GM18909 (cell line): Measurements from ENCODE around the gene TTLL8.
"Not testable (repeated sequence)": the region's sequence is repeated elsewhere in the genome, so short reads cannot be mapped to it uniquely, and the experiment has no call there.

Source experiments
- ATAC-seq: cut with Tn5 transposase; IDR thresholded peaks from one replicate; pipeline ENCODE4 v1.9.1; 2021; ENCODE audit warnings: mild to moderate bottlenecking; ENCODE audit not compliant: unreplicated experiment, poor library complexity

TTLL8 gene

DNA sequence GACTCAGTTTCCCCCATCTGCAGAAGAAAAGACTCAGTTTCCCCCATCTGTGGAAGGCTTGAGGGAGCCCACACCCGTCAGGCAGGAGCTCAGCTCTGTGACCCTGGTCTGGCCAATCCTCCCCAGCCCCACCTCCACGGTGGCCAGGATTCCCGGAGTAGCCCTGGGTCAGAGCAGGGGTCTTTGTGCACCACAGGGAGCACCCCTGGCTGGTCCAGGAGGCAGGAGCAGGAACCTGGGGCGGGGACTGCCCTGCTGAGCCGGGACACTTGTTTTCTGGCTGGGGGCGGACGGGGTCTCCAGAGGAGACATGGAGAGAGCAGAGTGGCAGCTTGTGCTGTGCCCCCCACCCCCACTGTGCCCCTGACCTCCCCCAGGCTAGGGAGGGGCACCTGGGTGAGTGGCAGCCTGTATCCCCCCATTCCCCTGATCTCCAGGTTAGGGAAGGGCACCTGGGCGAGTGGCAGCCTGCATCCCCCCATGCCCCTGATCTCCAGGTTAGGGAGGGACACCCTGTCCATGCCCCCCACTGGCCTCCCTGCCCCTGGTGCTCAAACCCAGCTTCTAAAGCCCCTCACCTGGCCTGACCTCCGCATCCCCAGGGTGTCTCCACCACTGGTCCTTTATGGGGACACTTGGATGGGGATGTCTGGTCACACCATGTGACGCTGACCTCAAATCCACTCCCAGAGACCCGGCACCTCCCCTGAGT is 64.3 kb downstream of the TTLL8 start:
- ATAC-seq = no peak

DNA sequence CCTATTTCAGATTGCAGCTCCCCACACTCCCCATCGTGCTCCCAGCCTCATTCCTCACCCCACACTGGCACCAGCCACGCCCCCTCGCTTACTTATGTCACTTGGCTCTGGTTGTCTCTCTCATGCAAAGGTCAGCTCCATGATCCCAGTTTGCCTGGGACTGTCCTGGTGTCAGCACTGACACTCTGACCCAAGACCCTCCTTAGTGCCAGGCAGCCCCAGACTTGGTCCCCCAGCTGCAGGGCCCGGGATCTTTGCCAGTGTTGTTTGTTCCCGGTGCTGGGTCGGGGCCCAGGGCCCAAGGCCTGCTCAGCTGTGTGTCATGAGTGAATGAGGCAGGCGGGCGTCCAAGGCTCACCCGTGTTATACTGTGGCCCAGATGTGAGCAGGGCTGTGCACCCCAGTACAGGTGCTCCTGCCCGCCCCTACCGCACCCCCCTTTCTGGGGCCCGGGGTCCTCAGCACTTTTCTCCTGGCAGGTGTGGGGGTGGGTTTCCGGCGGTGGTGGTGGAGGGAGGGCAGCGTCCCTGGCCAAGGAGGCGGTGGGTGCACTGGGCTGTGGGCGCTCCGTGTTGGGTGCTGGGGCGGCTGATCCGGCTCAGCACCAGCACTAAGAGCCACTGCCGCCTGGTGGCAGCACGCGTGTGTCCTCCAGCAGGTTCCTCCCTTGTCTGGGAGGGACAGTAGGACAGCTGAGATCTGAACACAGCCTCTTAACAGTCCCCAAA is 65.0 kb downstream of the TTLL8 start:
- no peak for ATAC-seq

DNA sequence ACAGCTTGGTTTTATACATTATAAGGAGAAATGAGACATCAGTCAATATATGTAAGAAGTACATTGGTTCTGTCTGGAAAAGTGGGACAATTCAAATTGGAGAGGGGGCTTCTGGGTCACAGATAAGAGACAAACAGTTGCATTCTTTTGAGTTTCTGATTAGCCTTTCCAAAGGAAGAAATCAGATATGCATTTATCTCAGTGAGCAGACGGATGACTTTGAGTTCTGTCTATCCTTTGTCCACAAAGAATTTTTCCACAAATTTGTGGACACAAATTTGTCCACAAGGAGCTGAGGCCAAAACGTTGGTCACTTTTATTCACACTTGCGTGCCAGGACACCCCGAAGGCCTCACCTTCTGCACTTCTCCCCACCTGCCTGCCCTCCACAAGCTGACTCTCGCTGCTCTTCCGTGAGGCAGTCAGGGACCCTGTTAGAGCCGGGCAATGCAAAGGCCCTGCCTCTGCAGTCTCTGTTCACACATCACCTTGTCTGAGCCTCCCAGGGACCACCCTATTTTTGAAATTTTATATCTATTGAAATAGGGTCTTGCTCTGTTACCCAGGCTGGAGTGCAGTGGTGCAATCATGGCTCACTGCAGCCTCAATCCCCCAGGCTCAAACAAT is 66.1 kb downstream of the TTLL8 start:
- no peak for ATAC-seq

DNA sequence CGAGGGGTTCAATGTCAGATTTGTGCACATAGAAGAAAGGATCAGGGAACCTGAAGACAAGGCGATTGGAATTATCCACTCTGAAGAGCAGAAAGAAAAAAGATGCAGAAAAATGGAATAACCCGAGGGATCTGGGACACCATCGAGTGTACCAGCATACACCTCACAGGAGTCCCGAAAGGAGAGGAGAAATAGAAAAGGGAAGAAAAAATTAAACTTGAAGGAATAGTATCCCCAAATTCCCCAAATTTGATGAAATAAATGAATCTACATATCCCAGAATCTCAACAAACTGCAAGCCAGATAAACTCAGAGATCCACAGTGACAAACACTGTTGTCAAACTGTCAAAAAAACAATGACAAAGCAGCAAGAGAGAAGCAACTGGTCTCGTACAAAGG is 66.9 kb downstream of the TTLL8 start:
- ATAC-seq = no peak

DNA sequence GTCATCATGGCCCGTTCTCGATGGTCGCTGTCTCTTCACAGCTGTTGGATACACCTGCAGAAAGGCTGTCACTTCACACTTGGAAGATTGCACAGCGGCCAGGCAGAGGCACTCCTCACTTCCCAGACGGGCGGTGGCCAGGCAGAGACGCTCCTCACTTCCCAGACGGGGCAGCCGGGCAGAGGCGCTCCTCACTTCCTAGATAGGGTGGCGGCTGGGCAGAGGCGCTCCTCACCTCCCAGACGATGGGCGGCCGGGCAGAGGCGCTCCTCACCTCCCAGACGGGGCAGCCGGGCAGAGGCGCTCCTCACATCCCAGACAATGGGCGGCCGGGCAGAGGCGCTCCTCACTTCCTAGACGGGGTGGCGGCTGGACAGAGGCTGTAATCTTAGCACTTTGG is 68.3 kb downstream of the TTLL8 start:
- ATAC-seq = not testable (repeated sequence)

DNA sequence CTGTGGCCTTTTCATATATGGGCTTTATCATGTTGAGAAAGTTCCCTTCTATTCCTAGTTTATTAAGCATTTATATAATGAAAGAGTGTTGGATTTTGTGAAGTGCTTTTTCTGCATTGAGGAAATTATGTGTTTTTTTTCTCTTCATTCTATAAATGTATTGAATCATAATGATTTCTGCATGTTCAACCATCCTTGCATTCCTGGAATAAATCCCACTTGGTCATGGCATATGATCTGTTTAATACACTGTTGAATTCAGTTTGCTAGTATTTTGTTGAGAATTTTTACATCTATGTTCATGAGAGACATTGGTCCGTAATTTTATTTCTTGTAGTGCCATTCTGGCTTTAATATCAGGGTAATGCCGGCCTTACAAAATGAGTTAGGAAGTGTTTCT is 71.8 kb downstream of the TTLL8 start:
- ATAC-seq = no peak

DNA sequence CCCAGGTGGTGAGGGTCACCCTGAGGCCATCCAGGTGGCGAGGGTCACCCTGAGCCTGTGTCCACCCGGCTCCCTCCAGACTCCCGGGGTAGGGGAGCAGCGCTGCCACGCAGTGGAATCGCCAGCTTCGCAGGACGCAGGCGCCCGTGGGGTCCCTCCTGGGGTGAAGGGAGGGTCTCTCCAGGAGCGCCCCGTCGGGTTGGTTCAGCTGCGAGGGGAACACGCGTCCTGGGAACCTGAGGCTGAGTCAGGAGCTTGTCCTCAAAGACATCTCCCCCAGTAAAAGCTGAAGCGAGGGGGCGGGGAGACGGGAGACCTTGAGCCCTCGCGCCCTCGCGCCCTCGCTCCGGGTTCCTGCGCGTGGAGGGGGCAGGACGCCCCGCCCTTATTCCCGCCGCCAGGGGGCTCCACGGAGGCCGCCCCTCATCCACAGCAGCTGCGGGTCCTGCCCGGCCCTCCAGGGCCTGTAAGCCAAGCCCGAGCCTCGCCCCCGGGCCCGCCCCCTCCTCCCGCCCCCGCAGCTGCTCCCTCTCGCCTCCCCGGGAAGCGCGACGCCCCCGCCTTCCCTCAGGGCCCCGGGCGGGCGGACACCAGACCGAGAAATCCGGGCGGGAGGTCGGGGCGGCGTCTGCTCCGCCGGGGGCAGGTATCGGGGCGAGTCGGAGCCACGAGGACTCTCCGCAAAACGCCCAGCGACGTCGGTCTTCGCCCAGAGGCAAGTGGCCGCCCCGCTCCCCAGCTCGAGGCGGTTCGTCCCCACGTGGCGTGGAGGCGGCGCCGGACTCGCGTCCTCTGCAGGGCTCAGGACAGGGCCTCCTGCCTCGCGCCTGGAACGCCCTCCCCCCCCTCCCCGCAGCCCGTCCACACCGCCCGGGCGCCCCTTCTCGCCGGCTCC is 74.7 kb downstream of the TTLL8 start:
- no peak for ATAC-seq

DNA sequence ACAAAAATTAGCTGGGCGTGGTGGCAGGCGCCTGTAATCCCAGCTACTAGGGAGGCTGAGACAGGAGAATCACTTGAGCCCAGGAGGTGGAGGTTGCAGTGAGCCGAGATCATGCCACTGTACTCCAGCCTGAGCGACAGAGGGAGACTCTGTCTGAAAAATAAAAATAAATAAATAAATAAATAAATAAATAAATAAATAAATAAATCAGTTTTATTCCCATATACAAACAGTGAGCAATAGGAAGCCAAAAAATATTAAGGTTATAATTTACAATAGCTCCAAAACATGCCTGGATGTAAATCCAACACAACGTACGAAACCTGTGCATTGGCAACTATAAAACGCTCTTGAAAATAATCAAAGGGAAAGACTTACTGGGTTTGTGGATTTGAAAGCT is 76.3 kb downstream of the TTLL8 start:
- ATAC-seq = not testable (repeated sequence)

DNA sequence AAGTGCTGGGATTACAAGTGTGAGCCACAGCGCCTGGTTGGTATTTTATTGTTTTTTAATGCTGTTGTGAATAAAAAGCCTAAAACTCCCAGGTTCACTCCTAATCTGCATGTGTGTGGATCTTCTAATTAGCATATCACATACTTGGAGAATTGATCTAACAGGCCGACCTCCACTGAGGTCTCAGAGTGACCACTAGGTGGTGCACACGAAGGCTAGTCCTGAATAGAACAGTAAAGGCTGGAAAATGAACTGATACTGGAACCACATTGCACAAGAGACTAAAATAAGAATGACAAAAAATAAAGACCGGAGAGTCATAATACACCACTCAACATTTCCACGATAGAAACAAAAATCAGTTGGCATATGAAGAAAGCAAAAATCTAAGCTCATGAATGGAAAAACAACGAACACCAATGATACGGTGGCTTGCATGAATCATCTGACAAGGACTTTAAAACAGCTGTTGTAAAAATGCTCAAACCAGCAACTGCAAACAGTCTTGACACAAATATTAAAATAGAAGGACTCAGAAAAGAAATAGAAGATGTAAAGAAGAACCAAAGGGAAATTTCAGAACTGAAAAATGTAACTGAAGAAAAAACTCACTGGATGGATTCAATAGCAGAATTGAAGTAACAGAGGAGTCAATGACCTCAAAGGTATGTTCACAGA is 78.4 kb downstream of the TTLL8 start:
- ATAC-seq = no peak

DNA sequence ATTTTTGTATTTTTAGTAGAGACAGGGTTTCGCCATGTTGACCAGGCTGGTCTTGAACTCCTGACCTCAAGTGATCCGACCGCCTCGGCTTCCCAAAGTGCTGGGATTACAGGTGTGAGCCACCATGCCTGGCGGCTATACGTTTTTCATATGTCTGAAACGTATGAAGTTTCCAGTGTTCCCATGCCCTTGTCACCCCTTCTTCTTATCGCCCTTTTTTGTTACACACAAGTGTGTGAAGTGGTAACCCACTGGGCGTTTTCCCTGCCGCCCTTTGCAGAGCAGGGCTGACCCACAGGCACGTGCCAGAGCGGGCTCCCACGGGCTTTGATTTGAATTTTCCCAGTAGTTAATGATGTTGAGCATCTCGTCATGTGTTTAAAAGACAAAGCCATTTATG is 80.5 kb downstream of the TTLL8 start:
- ATAC-seq = no peak

DNA sequence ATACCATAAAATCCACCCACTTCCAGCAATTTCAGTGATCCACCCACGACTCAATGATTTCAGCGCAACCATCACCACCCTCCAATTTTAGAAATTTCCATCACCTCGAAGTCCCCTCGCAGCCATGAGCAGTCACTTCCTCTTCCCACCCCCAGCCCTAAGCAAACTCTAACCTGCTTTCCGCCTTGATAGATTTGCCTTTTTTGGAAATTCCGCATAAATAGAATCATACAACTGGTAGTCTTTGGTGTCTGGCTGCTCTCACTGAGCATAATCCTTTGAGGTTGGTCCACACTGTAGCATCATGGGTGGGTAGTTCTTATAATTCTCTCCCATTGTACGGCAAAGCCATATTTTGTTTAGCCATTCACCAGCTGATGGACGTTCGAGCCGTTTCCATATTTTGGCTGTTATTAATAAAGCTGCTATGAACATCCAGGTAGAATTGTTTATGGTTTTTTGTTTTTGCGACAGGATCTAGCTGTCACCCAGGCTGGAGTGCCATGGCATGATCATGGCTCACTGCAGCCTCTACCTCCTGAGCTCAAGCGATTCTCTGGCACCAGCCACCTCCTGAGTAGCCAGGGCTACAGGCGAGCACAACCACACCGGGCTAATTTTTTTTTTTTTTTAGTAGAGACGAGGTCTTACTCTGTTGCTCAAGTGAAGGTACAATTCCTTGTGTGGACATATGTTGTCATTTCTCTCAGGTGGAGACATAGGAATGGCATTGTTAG is 81.5 kb downstream of the TTLL8 start:
- no peak for ATAC-seq

DNA sequence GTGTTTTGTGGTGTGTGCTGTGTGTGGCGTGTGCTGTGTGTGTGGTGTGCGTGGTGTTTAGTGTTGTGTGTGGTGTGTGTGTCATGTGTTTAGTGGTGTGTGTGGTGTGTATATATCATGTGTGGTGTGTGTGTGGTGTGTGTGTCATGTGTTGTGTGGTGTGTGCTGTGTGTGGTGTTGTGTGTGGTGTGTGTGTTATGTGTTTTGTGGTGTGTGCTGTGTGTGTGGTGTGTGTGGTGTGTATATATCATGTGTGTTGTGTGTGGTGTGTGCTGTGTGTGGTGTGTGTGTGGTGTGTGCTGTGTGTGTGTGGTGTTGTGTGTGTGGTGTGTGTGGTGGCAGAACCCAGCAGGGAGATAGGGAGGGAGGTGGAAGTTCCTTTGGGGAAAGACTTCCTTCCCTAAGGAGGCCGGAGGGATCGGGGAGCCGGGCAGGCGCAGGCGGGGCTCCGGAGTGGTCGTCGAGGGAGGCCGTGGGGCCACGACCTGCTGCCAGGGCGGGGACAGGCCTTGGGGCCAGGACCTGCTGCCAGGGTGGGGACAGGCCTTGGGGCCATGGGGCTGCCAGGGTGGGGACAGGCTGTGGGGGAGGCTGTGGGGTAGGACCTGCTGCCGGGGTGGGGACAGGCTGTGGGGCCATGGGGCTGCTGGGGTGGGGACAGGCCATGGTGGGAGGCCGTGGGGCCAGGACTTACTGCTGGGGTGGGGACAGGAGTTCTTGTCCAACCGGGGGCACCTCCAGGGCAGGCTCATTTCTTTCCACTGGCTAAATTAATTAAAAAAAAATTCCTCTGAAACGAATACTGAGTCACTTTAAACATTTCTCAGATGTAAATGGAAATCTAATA is 82.3 kb downstream of the TTLL8 start:
- ATAC-seq = no peak

DNA sequence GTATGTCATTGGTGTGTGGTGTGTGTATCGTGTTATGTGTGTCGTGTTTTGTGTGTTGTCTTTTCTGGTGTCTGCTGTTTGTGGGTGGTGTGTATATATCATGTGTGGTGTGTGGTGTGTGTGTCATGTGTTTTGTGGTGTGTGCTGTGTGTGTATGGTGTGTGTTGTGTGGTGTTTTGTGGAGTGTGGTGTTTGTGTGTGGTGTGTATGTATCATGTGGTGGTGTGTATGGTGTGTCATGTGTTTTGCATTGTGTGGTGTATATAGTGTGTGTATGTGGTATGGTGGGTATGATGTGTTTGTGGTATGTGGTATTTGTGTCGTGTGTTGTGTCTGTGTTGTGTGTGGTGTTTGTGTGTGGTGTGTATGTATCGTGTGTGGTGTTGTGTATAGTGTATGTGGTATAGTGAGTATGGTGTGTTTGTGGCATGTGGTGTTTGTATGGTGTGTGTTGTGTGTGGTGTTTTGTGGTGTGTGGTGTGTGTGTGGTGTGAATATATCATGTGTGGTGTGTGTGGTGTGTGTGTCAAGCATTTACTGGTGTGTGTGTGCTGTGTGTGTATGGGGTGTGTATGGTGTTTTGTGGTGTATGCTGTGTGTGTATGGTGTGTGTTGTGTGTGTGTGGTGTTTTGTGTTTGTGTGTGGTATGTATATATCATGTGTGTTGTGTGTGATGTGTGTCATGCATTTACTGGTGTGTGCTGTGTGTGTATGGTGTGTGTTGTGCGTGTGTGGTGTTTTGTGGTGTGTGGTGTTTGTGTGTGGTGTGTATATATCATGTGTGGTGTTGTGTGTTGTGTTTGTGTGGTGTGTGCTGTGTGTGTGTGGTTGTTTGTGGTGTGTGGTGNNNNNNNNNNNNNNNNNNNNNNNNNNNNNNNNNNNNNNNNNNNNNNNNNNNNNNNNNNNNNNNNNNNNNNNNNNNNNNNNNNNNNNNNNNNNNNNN is 84.8 kb downstream of the TTLL8 start:
- ATAC-seq = no peak

DNA sequence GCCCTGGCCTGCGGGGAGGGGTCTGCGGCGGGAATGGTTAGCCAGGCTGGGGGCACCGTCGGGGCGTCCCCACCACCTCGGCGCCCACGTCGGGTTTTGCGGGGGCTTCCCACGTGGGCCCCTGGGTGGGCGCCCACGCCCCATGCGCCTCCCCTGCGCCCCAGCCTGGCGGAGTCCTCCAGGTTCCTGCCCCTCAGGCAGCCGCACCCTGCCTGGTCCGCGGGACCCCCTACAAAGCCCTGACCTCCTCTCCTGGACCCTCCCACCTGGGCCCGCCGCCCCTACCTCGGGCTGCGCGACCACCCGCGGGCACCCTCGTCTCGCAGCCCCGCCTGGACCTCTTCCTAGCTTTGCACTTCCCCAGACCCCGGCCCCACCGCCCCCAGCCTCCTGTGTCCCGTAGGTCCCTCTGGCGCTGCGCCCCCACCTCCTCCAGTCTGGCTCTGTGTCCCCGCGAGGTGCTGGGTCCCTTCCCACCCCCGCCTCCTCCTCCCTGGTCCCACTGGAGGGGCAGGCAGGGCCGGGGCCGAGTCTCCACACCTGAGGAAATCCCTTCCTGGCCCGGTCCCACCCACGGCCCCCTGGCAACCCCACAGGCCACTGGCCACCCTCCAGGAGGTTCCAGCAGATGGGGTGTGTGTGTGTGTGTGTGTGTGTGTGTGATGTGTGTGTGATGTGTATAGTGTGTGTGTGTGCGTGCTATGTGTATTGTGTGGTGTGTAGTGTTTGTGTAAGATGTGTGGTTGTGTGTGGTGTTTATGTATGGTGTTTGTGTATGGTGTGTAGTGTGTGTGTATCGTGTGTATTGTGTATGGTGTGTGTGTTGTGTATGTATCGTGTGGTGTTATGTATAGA is 85.7 kb downstream of the TTLL8 start:
- ATAC-seq = no peak

DNA sequence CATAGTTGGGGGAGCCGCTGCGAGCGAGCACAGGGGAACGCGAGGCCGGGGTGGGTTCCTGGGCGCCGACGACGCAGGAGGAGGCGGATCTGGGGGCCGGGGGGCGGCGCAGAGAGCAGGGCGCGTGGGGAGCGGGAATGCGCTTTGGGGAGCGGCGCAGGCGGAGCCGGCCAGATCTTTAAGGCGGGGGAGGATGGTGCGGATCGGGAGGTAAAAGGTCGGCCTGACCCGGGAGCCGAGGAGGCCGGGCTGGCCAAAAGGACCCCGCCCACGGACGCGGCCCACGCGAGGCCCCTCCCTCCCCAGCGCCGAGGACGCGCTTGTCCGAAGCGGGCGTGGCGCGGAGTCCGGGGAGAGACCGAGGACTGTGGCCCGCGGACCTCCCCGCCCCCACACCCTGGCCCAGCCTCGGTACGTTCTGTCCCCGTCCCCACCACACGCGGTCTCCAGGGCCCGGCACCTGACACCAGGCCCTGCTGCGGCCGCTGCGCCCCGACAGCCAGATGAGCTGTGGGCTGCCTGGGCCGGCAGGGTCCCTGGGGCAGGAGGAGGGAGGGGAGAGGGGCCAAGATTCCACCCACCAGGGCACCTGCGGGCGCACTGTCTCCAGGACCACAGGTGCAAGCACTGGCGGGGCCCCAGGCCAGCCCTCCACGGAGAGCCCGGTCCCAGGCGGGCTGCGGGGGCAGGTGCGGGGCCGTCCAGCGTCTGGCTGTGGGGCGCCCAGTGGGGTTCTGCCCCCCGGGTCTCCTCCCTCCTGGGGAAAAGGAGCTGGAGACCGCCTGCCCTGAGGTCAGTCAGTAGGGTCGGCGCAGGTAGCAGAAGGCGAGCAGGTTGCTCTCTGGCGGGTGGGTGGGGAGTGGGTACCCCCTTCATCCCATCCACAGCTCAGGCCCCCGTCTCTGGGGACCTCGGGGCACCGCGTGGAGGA is 86.6 kb downstream of the TTLL8 start:
- ATAC-seq = peak; percentile 27
